ENCODE data around the gene PARN.

PARN gene

GRCh38 chr16:14493791-14494190, 136.3 kb downstream of the PARN start:
- H3K36me3 ChIP-seq (ENCODE audit: control insufficient read depth, insufficient read depth, low read length), result no peaks in the 10 kb centered on the region
- no peak overlapping the region for H3K23ac ChIP-seq (ENCODE audit: low read length)
- no peaks in the 10 kb centered on the region for H3K27me3 ChIP-seq (ENCODE audit: insufficient read depth, low read length, poor library complexity)
- H3K4me1 ChIP-seq (ENCODE audit: control insufficient read depth, low read depth, low read length), result peaks cover 10% of the 10 kb centered on the region
- no peak overlapping the region for H2AK5ac ChIP-seq (ENCODE audit: low read length)
- no CpG with 5 or more reads among the region's 5 CpGs for WGBS (ENCODE audit: extremely low coverage, insufficient coverage, low lambda C conversion rate)
- no peak overlapping the region for H2BK5ac ChIP-seq (ENCODE audit: low read length)
- no peak overlapping the region for H3K4ac ChIP-seq (ENCODE audit: low read depth, low read length)
- no peak overlapping the region for H3K27ac ChIP-seq (ENCODE audit: low read depth, low read length)
- H3K9ac ChIP-seq (ENCODE audit: low read length), result no peak overlapping the region
- no peak overlapping the region for H3K4me3 ChIP-seq (ENCODE audit: low read length)
- H3K56ac ChIP-seq (ENCODE audit: low read length), result no peak overlapping the region
- H4K8ac ChIP-seq (ENCODE audit: low read depth, low read length), result no peak overlapping the region
- no peak overlapping the region for H3K4me2 ChIP-seq (ENCODE audit: low read length)
- no peak overlapping the region for H3K18ac ChIP-seq (ENCODE audit: low read length)
- DNase-seq, result no peak
- no peak overlapping the region for H2BK15ac ChIP-seq (replicated peaks; ENCODE audit: low read depth)
- H3K79me1 ChIP-seq (ENCODE audit: low read length), result peaks cover 3% of the 10 kb centered on the region
- H4K5ac ChIP-seq (ENCODE audit: low read length), result no peak overlapping the region
- no peaks in the 10 kb centered on the region for H3K79me2 ChIP-seq (ENCODE audit: control insufficient read depth, insufficient read depth, low read length)
- H2BK120ac ChIP-seq (ENCODE audit: low read depth, low read length), result no peak overlapping the region

DNA sequence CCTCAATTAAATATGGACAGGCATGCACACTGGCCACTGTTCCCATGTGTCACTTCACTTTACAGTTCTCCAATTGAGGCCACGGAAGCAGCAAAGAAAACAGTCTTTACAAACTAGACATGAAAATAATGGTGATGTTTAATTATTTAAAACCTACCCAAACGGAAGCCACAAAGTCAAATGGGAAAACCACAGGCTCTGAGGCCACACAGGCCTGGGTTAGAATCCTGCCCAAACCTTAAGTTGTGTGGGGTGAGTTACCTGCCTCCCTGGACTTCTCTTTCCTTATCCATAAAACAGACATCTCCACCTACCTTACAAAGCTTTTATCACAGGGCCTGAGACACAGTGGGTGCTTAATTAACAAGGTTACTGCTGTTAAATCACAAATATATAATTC, 137.4 kb downstream of the PARN start:
- Histone ChIP-seq H2BK5ac (ENCODE audit: low read length) (no peak overlapping the region), H3K23ac (ENCODE audit: low read length) (no peak overlapping the region), H3K56ac (ENCODE audit: low read length) (no peak overlapping the region), H3K4me3 (ENCODE audit: low read length) (no peak overlapping the region), H3K79me2 (ENCODE audit: control insufficient read depth, insufficient read depth, low read length) (no peaks in the 10 kb centered on the region), H3K79me1 (ENCODE audit: low read length) (peaks cover 3% of the 10 kb centered on the region), H2BK15ac (replicated peaks; ENCODE audit: low read depth) (no peak overlapping the region), H3K4me2 (ENCODE audit: low read length) (no peak overlapping the region), H3K4me1 (ENCODE audit: control insufficient read depth, low read depth, low read length) (peaks cover 8% of the 10 kb centered on the region), H2BK120ac (ENCODE audit: low read depth, low read length) (no peak overlapping the region), H3K4ac (ENCODE audit: low read depth, low read length) (no peak overlapping the region), H3K36me3 (ENCODE audit: control insufficient read depth, insufficient read depth, low read length) (no peaks in the 10 kb centered on the region), H4K8ac (ENCODE audit: low read depth, low read length) (no peak overlapping the region), H3K27ac (ENCODE audit: low read depth, low read length) (no peak overlapping the region), H2AK5ac (ENCODE audit: low read length) (no peak overlapping the region), H3K18ac (ENCODE audit: low read length) (no peak overlapping the region), H3K27me3 (ENCODE audit: insufficient read depth, low read length, poor library complexity) (no peaks in the 10 kb centered on the region), H4K5ac (ENCODE audit: low read length) (no peak overlapping the region), H3K9ac (ENCODE audit: low read length) (no peak overlapping the region)
- DNase-seq, result no peak
- WGBS (ENCODE audit: extremely low coverage, insufficient coverage, low lambda C conversion rate), result no CpG with 5 or more reads among the region's 2 CpGs

- Histone ChIP-seq H3K4me2 (ENCODE audit: low read length) (no peak overlapping the region), H3K9ac (ENCODE audit: low read length) (no peak overlapping the region), H3K27ac (ENCODE audit: low read depth, low read length) (no peak overlapping the region), H3K79me2 (ENCODE audit: control insufficient read depth, insufficient read depth, low read length) (no peaks in the 10 kb centered on the region), H2BK15ac (replicated peaks; ENCODE audit: low read depth) (no peak overlapping the region), H3K18ac (ENCODE audit: low read length) (no peak overlapping the region), H3K4me1 (ENCODE audit: control insufficient read depth, low read depth, low read length) (peaks cover 8% of the 10 kb centered on the region), H3K56ac (ENCODE audit: low read length) (no peak overlapping the region), H3K27me3 (ENCODE audit: insufficient read depth, low read length, poor library complexity) (no peaks in the 10 kb centered on the region), H2BK120ac (ENCODE audit: low read depth, low read length) (no peak overlapping the region), H3K79me1 (ENCODE audit: low read length) (peaks cover 3% of the 10 kb centered on the region), H2BK5ac (ENCODE audit: low read length) (no peak overlapping the region), H4K5ac (ENCODE audit: low read length) (no peak overlapping the region), H3K4me3 (ENCODE audit: low read length) (no peak overlapping the region), H3K4ac (ENCODE audit: low read depth, low read length) (no peak overlapping the region), H4K8ac (ENCODE audit: low read depth, low read length) (no peak overlapping the region), H3K36me3 (ENCODE audit: control insufficient read depth, insufficient read depth, low read length) (no peaks in the 10 kb centered on the region), H3K23ac (ENCODE audit: low read length) (no peak overlapping the region), H2AK5ac (ENCODE audit: low read length) (no peak overlapping the region)
- DNase-seq, result no peak
- no CpG with 5 or more reads among the region's 11 CpGs for WGBS (ENCODE audit: extremely low coverage, insufficient coverage, low lambda C conversion rate)
These were observed 138.1 kb downstream of the PARN start for GRCh38 chr16:14491861-14492529.

DNA sequence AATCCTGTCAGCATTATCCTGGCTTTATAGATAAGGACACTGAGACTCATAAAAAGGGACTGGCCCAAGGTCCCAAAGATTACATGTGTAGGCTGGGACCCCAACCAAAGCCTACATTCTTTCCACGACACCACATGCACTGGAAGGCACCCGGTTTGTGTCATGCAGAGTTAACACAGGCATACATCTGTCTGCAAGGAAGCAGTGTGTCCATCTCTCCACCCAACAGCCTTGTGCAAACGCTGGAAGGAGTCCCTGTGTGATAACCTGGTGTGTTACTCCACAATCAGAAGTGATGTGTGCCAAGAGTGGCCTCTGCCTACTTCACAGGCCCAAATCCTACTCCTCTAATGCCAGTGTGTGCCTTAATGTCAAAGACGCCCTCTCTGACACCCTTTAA, 139.8 kb downstream of the PARN start:
- Histone ChIP-seq H3K56ac (ENCODE audit: low read length) (no peak overlapping the region), H3K79me1 (ENCODE audit: low read length) (peaks cover 2% of the 10 kb centered on the region), H2BK120ac (ENCODE audit: low read depth, low read length) (no peak overlapping the region), H3K23ac (ENCODE audit: low read length) (peak overlapping the region; percentile 30), H3K4me3 (ENCODE audit: low read length) (no peak overlapping the region), H2AK5ac (ENCODE audit: low read length) (no peak overlapping the region), H3K4ac (ENCODE audit: low read depth, low read length) (no peak overlapping the region), H2BK15ac (replicated peaks; ENCODE audit: low read depth) (no peak overlapping the region), H3K36me3 (ENCODE audit: control insufficient read depth, insufficient read depth, low read length) (no peaks in the 10 kb centered on the region), H3K18ac (ENCODE audit: low read length) (no peak overlapping the region), H4K5ac (ENCODE audit: low read length) (no peak overlapping the region), H3K27ac (ENCODE audit: low read depth, low read length) (no peak overlapping the region), H3K79me2 (ENCODE audit: control insufficient read depth, insufficient read depth, low read length) (no peaks in the 10 kb centered on the region), H2BK5ac (ENCODE audit: low read length) (no peak overlapping the region), H3K4me1 (ENCODE audit: control insufficient read depth, low read depth, low read length) (peaks cover 9% of the 10 kb centered on the region), H4K8ac (ENCODE audit: low read depth, low read length) (no peak overlapping the region), H3K4me2 (ENCODE audit: low read length) (no peak overlapping the region), H3K9ac (ENCODE audit: low read length) (no peak overlapping the region), H3K27me3 (ENCODE audit: insufficient read depth, low read length, poor library complexity) (no peaks in the 10 kb centered on the region)
- WGBS (ENCODE audit: extremely low coverage, insufficient coverage, low lambda C conversion rate), result no CpG with 5 or more reads among the region's 4 CpGs
- no peak for DNase-seq

- H4K5ac ChIP-seq (ENCODE audit: low read length), result no peak overlapping the region
- H3K4me3 ChIP-seq (ENCODE audit: low read length), result no peak overlapping the region
- no peak overlapping the region for H2BK120ac ChIP-seq (ENCODE audit: low read depth, low read length)
- no peak overlapping the region for H3K27ac ChIP-seq (ENCODE audit: low read depth, low read length)
- no peak overlapping the region for H3K4me2 ChIP-seq (ENCODE audit: low read length)
- no peak overlapping the region for H2AK5ac ChIP-seq (ENCODE audit: low read length)
- H3K36me3 ChIP-seq (ENCODE audit: control insufficient read depth, insufficient read depth, low read length), result no peaks in the 10 kb centered on the region
- no peak overlapping the region for H2BK15ac ChIP-seq (replicated peaks; ENCODE audit: low read depth)
- H4K8ac ChIP-seq (ENCODE audit: low read depth, low read length), result no peak overlapping the region
- no peak overlapping the region for H3K9ac ChIP-seq (ENCODE audit: low read length)
- no peaks in the 10 kb centered on the region for H3K27me3 ChIP-seq (ENCODE audit: insufficient read depth, low read length, poor library complexity)
- no peak overlapping the region for H3K56ac ChIP-seq (ENCODE audit: low read length)
- H3K79me2 ChIP-seq (ENCODE audit: control insufficient read depth, insufficient read depth, low read length), result no peaks in the 10 kb centered on the region
- peaks cover 2% of the 10 kb centered on the region for H3K79me1 ChIP-seq (ENCODE audit: low read length)
- peak; percentile 85 for DNase-seq
- WGBS (ENCODE audit: extremely low coverage, insufficient coverage, low lambda C conversion rate), result no CpG with 5 or more reads among the region's 4 CpGs
- no peak overlapping the region for H3K18ac ChIP-seq (ENCODE audit: low read length)
- H2BK5ac ChIP-seq (ENCODE audit: low read length), result no peak overlapping the region
- H3K4me1 ChIP-seq (ENCODE audit: control insufficient read depth, low read depth, low read length), result peaks cover 9% of the 10 kb centered on the region
- H3K23ac ChIP-seq (ENCODE audit: low read length), result no peak overlapping the region
- no peak overlapping the region for H3K4ac ChIP-seq (ENCODE audit: low read depth, low read length)
These were observed 140.6 kb downstream of the PARN start for GRCh38 chr16:14489460-14489859.

GRCh38 chr16:14487579-14487978, 142.5 kb downstream of the PARN start:
- Histone ChIP-seq H4K5ac (ENCODE audit: low read length) (no peak overlapping the region), H3K23ac (ENCODE audit: low read length) (no peak overlapping the region), H3K56ac (ENCODE audit: low read length) (no peak overlapping the region), H2AK5ac (ENCODE audit: low read length) (no peak overlapping the region), H2BK120ac (ENCODE audit: low read depth, low read length) (no peak overlapping the region), H3K4me2 (ENCODE audit: low read length) (no peak overlapping the region), H4K8ac (ENCODE audit: low read depth, low read length) (no peak overlapping the region), H3K79me1 (ENCODE audit: low read length) (peaks cover 2% of the 10 kb centered on the region), H3K27me3 (ENCODE audit: insufficient read depth, low read length, poor library complexity) (no peaks in the 10 kb centered on the region), H3K79me2 (ENCODE audit: control insufficient read depth, insufficient read depth, low read length) (no peaks in the 10 kb centered on the region), H3K9ac (ENCODE audit: low read length) (no peak overlapping the region), H2BK15ac (replicated peaks; ENCODE audit: low read depth) (no peak overlapping the region), H2BK5ac (ENCODE audit: low read length) (no peak overlapping the region), H3K4me1 (ENCODE audit: control insufficient read depth, low read depth, low read length) (peaks cover 9% of the 10 kb centered on the region), H3K36me3 (ENCODE audit: control insufficient read depth, insufficient read depth, low read length) (no peaks in the 10 kb centered on the region), H3K27ac (ENCODE audit: low read depth, low read length) (no peak overlapping the region), H3K18ac (ENCODE audit: low read length) (no peak overlapping the region), H3K4me3 (ENCODE audit: low read length) (no peak overlapping the region), H3K4ac (ENCODE audit: low read depth, low read length) (no peak overlapping the region)
- no CpG with 5 or more reads among the region's 3 CpGs for WGBS (ENCODE audit: extremely low coverage, insufficient coverage, low lambda C conversion rate)
- peak; percentile 26 for DNase-seq

Data from mesendoderm (in vitro differentiated cells).